CD4-positive, alpha-beta T cell (primary cell): ENCODE measurements around the gene SLC16A13. TPM values are rescaled to one million over a fixed set of nuclear protein-coding genes. Genes with fewer than 3 reads are reported as not detected.

Experiments
- ATAC-seq: fragments of 200-7000 bp; cut with Tn5 transposase; one replicate; pipeline ENCODE4 v1.10.0; 2022; ENCODE audit warnings: mild to moderate bottlenecking; ENCODE audit not compliant: poor library complexity
- CTCF ChIA-PET: fragments of 350-600 bp; sonication (Branson Sonifier 250); formaldehyde crosslinking; loops from one replicate; lab custom pipeline; 2021; ENCODE audit warnings: antibody characterized with exemption, inconsistent platforms; lab: Charles Lee
- POLR2A ChIA-PET: fragments of 350-600 bp; sonication (Branson Sonifier 250); formaldehyde crosslinking; loops from one replicate; lab custom pipeline; 2021; ENCODE audit warnings: antibody characterized with exemption, inconsistent platforms; lab: Charles Lee
- DNase-seq, 14 experiments: peaks; one replicate each; pipeline ENCODE4 v3.0.0-alpha.2; 2013 to 2020; ENCODE audit warnings: mixed read lengths in 2 of 14
- H3K27ac ChIP-seq, 2 donors: one replicate each; pipeline versions ENCODE4 v1.5.1 to v1.7.0; 2013; ENCODE audit warnings: low read length in 2 of 2, low read depth in 1 of 2, mild to moderate bottlenecking in 1 of 2
- H3K27me3 ChIP-seq, 2 experiments: 1 replicate in 1 of 2; 2 replicates in 1 of 2; pipeline versions ENCODE4 v1.6.1 to v1.7.0; 2013; ENCODE audit warnings: low read length in 2 of 2, control low read depth in 1 of 2, mild to moderate bottlenecking in 1 of 2, moderate library complexity in 1 of 2; ENCODE audit not compliant: insufficient read depth in 2 of 2, control insufficient read depth in 1 of 2
- H3K36me3 ChIP-seq: one replicate; pipeline ENCODE4 v1.6.1; 2013; ENCODE audit warnings: low read length, control low read depth; ENCODE audit not compliant: insufficient read depth
- H3K4me1 ChIP-seq: one replicate; pipeline ENCODE4 v1.6.1; 2013; ENCODE audit warnings: low read length, control low read depth; ENCODE audit not compliant: insufficient read depth
- H3K4me3 ChIP-seq: one replicate; pipeline ENCODE4 v1.5.1; 2013; ENCODE audit warnings: mild to moderate bottlenecking, low read length, moderate library complexity
- H3K9me3 ChIP-seq, 2 experiments: 1 replicate in 1 of 2; 2 replicates in 1 of 2; pipeline versions ENCODE4 v1.6.1 to v1.7.0; 2013; ENCODE audit warnings: low read length in 2 of 2, mild to moderate bottlenecking in 2 of 2, control low read depth in 1 of 2, moderate library complexity in 1 of 2; ENCODE audit not compliant: control insufficient read depth in 1 of 2, insufficient read depth in 1 of 2
- H3K27ac Mint-ChIP-seq: one replicate; pipeline ENCODE4 v1.8.0; 2020; ENCODE audit warnings: mixed read lengths
- H3K27me3 Mint-ChIP-seq: one replicate; pipeline ENCODE4 v1.8.0; 2021; ENCODE audit warnings: mixed read lengths
- H3K36me3 Mint-ChIP-seq: one replicate; pipeline ENCODE4 v1.8.0; 2021; ENCODE audit warnings: low read depth, mixed read lengths
- H3K4me1 Mint-ChIP-seq: one replicate; pipeline ENCODE4 v1.8.0; 2021; ENCODE audit warnings: low read depth, mixed read lengths
- H3K4me3 Mint-ChIP-seq: one replicate; pipeline ENCODE4 v1.8.0; 2020; ENCODE audit warnings: mild to moderate bottlenecking, mixed read lengths
- H3K9me3 Mint-ChIP-seq: one replicate; pipeline ENCODE4 v1.8.0; 2020; ENCODE audit warnings: mixed read lengths
- CTCF ChIP-seq: fragments of 200-600 bp; IDR thresholded peaks from one replicate; pipeline ENCODE4 v1.8.0; 2022; ENCODE audit warnings: antibody characterized with exemption, mild to moderate bottlenecking
- intact Hi-C, 2 experiments: fragments of 100-400 bp; cut with DNase I in 1 of 2; cut with micrococcal nuclease in 1 of 2; formaldehyde crosslinking; loops; one replicate each; pipeline versions ENCODE4 v1.15.1 to v1.9.0; 2023 to 2025; cut with DNase I, micrococcal nuclease
- total RNA-seq, 174 experiments: library from RNA in 2 of 174; stranded (reverse) in 2 of 174; gene quantifications; one replicate each; pipeline ENCODE4 v1.2.3 and lab custom pipeline; 2021 to 2026

The SLC16A13 gene
- total RNA-seq, 2 experiments from 2014 or later = 2.3 to 2.4 TPM

GRCh38 chr17:7022781-7023571, 12.8 kb upstream of the SLC16A13 start, which contains the start of gene BCL6B:
BCL6B (plus strand) TSS chr17:7023050; CDS start chr17:7023672, 622 bp downstream.
- peaks cover 11% of the 10 kb centered on the region for H3K27me3 Mint-ChIP-seq
- H3K9me3 Mint-ChIP-seq = no peaks in the 10 kb centered on the region
- ChIA-PET POLR2A (interaction anchor here (1.0 to 8.1 kb wide), 3 partner anchors 8 to 22 kb away, joined by 5 to 62 read pairs (median 5); partner anchors contain the start of gene SLC16A13), CTCF (interaction anchor here (0.9 to 2.7 kb wide), 8 partner anchors 10 to 561 kb away, joined by 4 to 19 read pairs (median 8); partner anchors contain the start of genes MPDU1, RNASEK and SLC16A13)
- peak within 1 kb of the TSS; percentile 44 for H3K4me3 ChIP-seq
- H3K4me1 Mint-ChIP-seq = peaks cover 40% of the 10 kb centered on the region
- TF ChIP-seq CTCF = no peak
- H3K9me3 ChIP-seq = no peaks in the 10 kb centered on the region
- ATAC-seq = no peak
- no peaks in the 10 kb centered on the region for H3K27me3 ChIP-seq
- peak within 1 kb of the TSS; percentile 88 for H3K27ac Mint-ChIP-seq
- peak within 1 kb of the TSS; percentile 84 for H3K4me3 Mint-ChIP-seq
- peak in 3 of 14 experiments; percentile 11 to 51 (median 38) for DNase-seq
- no peaks in the 10 kb centered on the region for H3K36me3 ChIP-seq
- H3K4me1 ChIP-seq = peaks cover 42% of the 10 kb centered on the region
- no peaks in the 10 kb centered on the region for H3K36me3 Mint-ChIP-seq
- peak within 1 kb of the TSS in 1 of 2 donors; percentile 13 for H3K27ac ChIP-seq
- intact Hi-C loops = loop anchor here (1.0 to 5.0 kb wide), 8 partner anchors 8 to 181 kb away; no protein-coding TSS in a partner anchor

- DNase-seq (peak; percentile 84 to 98 (median 94)), ATAC-seq (peak; percentile 84)
- intact Hi-C loops = loop anchor here (1.0 to 5.0 kb wide), 3 partner anchors 8 to 181 kb away; no protein-coding TSS in a partner anchor
- Mint-ChIP-seq H3K36me3 (no peaks in the 10 kb centered on the region), H3K27me3 (peaks cover 11% of the 10 kb centered on the region), H3K27ac (peak overlapping the region; percentile 88), H3K9me3 (no peaks in the 10 kb centered on the region), H3K4me1 (peaks cover 46% of the 10 kb centered on the region), H3K4me3 (peak overlapping the region; percentile 84)
- ChIA-PET CTCF (interaction anchor here (1.3 to 2.7 kb wide), 3 partner anchors 109 to 113 kb away, joined by 5 to 19 read pairs (median 7); no protein-coding TSS in a partner anchor), POLR2A (interaction anchor here (0.6 to 8.1 kb wide), 5 partner anchors 9 to 113 kb away, joined by 3 to 62 read pairs (median 5); partner anchors contain the start of gene SLC16A13)
- no peaks in the 10 kb centered on the region for H3K36me3 ChIP-seq
- H3K27me3 ChIP-seq = no peaks in the 10 kb centered on the region
- TF ChIP-seq CTCF = no peak
- peak overlapping the region; percentile 39 for H3K4me3 ChIP-seq
- H3K9me3 ChIP-seq = no peaks in the 10 kb centered on the region
- peak overlapping the region in 1 of 2 donors; percentile 13 for H3K27ac ChIP-seq
- H3K4me1 ChIP-seq = peaks cover 36% of the 10 kb centered on the region
These were observed 12.0 kb upstream of the SLC16A13 start for GRCh38 chr17:7023576-7024401.

GRCh38 chr17:7024402-7024785, 11.4 kb upstream of the SLC16A13 start:
- Mint-ChIP-seq H3K27me3 (peaks cover 11% of the 10 kb centered on the region), H3K4me1 (peaks cover 52% of the 10 kb centered on the region), H3K4me3 (no peak overlapping the region), H3K36me3 (no peaks in the 10 kb centered on the region), H3K27ac (no peak overlapping the region), H3K9me3 (no peaks in the 10 kb centered on the region)
- H3K36me3 ChIP-seq = no peaks in the 10 kb centered on the region
- intact Hi-C loops = loop anchor here (5.0 kb wide), 1 partner anchor 182 kb away; no protein-coding TSS in a partner anchor
- DNase-seq (no peak), ATAC-seq (no peak)
- CTCF ChIA-PET = interaction anchor here (1.8 kb wide), 1 partner anchor 113 kb away, joined by 7 read pairs; no protein-coding TSS in a partner anchor
- no peak overlapping the region for H3K27ac ChIP-seq
- H3K4me3 ChIP-seq = no peak overlapping the region
- TF ChIP-seq CTCF = no peak
- no peaks in the 10 kb centered on the region for H3K9me3 ChIP-seq
- peaks cover 41% of the 10 kb centered on the region for H3K4me1 ChIP-seq
- POLR2A ChIA-PET = interaction anchor here (1.3 to 8.1 kb wide), 2 partner anchors 11 to 13 kb away, joined by 5 to 62 read pairs; partner anchors contain the start of gene SLC16A13
- H3K27me3 ChIP-seq = no peaks in the 10 kb centered on the region
